ENCODE measurements around the gene CHRM4. TPM values are rescaled to one million over a fixed set of nuclear protein-coding genes. Genes with fewer than 3 reads are reported as not detected.

CHRM4 gene
- total and polyA plus RNA-seq, 8 donors, result 0.08 to 0.66 (median 0.22) TPM; not detected in 1

- H3K36me3 ChIP-seq, result peaks cover 0 to 27% (median under 1%) of the 10 kb centered on the region in 3 donors
- intact Hi-C loops (cut with DNase I), result no loop called here
- ATAC-seq (no peak), DNase-seq (no peak), FAIRE-seq (no peak)
- no peak for TF ChIP-seq CTCF (IDR thresholded peaks at IDR 0.05)
- no peak overlapping the region for H3K27ac ChIP-seq
- no peaks in the 10 kb centered on the region for H3K4me1 ChIP-seq
- H3K4me3 ChIP-seq, result no peak overlapping the region
- H3K27me3 ChIP-seq, result no peaks in the 10 kb centered on the region
- WGBS, 2 donors, result 61 to 65% methylated on average over 3 of the region's 3 CpGs
- no peaks in the 10 kb centered on the region for H3K9me3 ChIP-seq
These were observed 23.3 kb upstream of the CHRM4 start for GRCh38 chr11:46414879-46415278.

- H3K27me3 ChIP-seq, result no peaks in the 10 kb centered on the region
- 94% methylated on average over 5 of the region's 5 CpGs for WGBS, 2 donors
- H3K36me3 ChIP-seq, result peaks cover 0 to 27% (median 5%) of the 10 kb centered on the region in 3 donors
- no peak for ATAC-seq
- no peak overlapping the region for H3K4me3 ChIP-seq
- H3K4me1 ChIP-seq, result no peaks in the 10 kb centered on the region
- no peak for FAIRE-seq
- TF ChIP-seq CTCF (IDR thresholded peaks at IDR 0.05), result no peak
- intact Hi-C loops (cut with DNase I), result no loop called here
- H3K27ac ChIP-seq, result no peak overlapping the region
- H3K9me3 ChIP-seq, result no peaks in the 10 kb centered on the region
- DNase-seq, result no peak
These were observed 22.9 kb upstream of the CHRM4 start for GRCh38 chr11:46414466-46414796.

- WGBS, 2 donors, result 95 to 98% methylated on average over 9 of the region's 9 CpGs
- intact Hi-C loops (cut with DNase I), result no loop called here
- peaks cover 0 to 27% (median 5%) of the 10 kb centered on the region in 3 donors for H3K36me3 ChIP-seq
These were observed 22.3 kb upstream of the CHRM4 start for GRCh38 chr11:46413760-46414465.

GRCh38 chr11:46410021-46410420 is 18.4 kb upstream of the CHRM4 start:
- H3K4me1 ChIP-seq, result no peaks in the 10 kb centered on the region
- ATAC-seq (no peak), DNase-seq (no peak), FAIRE-seq (no peak)
- H3K27me3 ChIP-seq, result no peaks in the 10 kb centered on the region
- TF ChIP-seq CTCF (IDR thresholded peaks at IDR 0.05), result no peak
- H3K9me3 ChIP-seq, result no peaks in the 10 kb centered on the region
- WGBS, 2 donors, result 94% methylated on average over 5 of the region's 5 CpGs
- H3K4me3 ChIP-seq, result no peak overlapping the region
- no peak overlapping the region for H3K27ac ChIP-seq
- intact Hi-C loops (cut with DNase I), result no loop called here
- H3K36me3 ChIP-seq, result peaks cover 0 to 28% (median 17%) of the 10 kb centered on the region in 3 donors

More at GRCh38 chr11:46413760-46414465, 22.3 kb upstream of the CHRM4 start:
- FAIRE-seq (no peak), DNase-seq (no peak), ATAC-seq (peak in 1 of 4 donors; percentile 44)
- Histone ChIP-seq H3K27me3 (no peaks in the 10 kb centered on the region), H3K27ac (no peak overlapping the region), H3K9me3 (no peaks in the 10 kb centered on the region), H3K4me3 (no peak overlapping the region), H3K4me1 (no peaks in the 10 kb centered on the region)
- TF ChIP-seq CTCF (IDR thresholded peaks at IDR 0.05), result no peak

- WGBS, 2 donors, result 95 to 98% methylated on average over 5 to 6 of the region's 6 CpGs
- ATAC-seq (no peak), FAIRE-seq (no peak), DNase-seq (no peak)
- H3K4me3 ChIP-seq, result no peak overlapping the region
- no peak overlapping the region for H3K27ac ChIP-seq
- no peaks in the 10 kb centered on the region for H3K9me3 ChIP-seq
- H3K4me1 ChIP-seq, result no peaks in the 10 kb centered on the region
- peaks cover 0 to 20% (median 17%) of the 10 kb centered on the region in 3 donors for H3K36me3 ChIP-seq
- intact Hi-C loops (cut with DNase I), result no loop called here
- TF ChIP-seq CTCF (IDR thresholded peaks at IDR 0.05), result no peak
- H3K27me3 ChIP-seq, result no peaks in the 10 kb centered on the region
These were observed 16.9 kb upstream of the CHRM4 start for GRCh38 chr11:46408407-46408986.
